Subcutaneous adipose tissue (tissue), 4 donors: ENCODE measurements around the gene TUBA1B. TPM values are rescaled to one million over a fixed set of nuclear protein-coding genes. Genes with fewer than 3 reads are reported as not detected.

Source experiments
- total RNA-seq, 4 donors: library from RNA; depleted of rRNA; stranded (reverse); fragments of >200 nt; gene quantifications; one replicate each; pipeline ENCODE4 v1.1.0, GENCODE V29; 2016
- TF ChIP-seq, protein P1 (sequence below): fragments of 450-650 bp; IDR thresholded peaks from one replicate; pipeline ENCODE4 v1.5.1; 2016; ENCODE audit warnings: low read depth, mild to moderate bottlenecking, control low read depth, antibody characterized with exemption, moderate library complexity

Gene TUBA1B
- total RNA-seq, 4 donors from 2014 or later: 246 to 719 (median 447) TPM

- TF ChIP-seq, protein P1, sequence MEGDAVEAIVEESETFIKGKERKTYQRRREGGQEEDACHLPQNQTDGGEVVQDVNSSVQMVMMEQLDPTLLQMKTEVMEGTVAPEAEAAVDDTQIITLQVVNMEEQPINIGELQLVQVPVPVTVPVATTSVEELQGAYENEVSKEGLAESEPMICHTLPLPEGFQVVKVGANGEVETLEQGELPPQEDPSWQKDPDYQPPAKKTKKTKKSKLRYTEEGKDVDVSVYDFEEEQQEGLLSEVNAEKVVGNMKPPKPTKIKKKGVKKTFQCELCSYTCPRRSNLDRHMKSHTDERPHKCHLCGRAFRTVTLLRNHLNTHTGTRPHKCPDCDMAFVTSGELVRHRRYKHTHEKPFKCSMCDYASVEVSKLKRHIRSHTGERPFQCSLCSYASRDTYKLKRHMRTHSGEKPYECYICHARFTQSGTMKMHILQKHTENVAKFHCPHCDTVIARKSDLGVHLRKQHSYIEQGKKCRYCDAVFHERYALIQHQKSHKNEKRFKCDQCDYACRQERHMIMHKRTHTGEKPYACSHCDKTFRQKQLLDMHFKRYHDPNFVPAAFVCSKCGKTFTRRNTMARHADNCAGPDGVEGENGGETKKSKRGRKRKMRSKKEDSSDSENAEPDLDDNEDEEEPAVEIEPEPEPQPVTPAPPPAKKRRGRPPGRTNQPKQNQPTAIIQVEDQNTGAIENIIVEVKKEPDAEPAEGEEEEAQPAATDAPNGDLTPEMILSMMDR: no peak
Observed at GRCh38 chr12:49098703-49099102, 32.5 kb downstream of the TUBA1B start.

- TF ChIP-seq, protein P1: no peak
Observed at GRCh38 chr12:49098035-49098451, 33.2 kb downstream of the TUBA1B start.

DNA sequence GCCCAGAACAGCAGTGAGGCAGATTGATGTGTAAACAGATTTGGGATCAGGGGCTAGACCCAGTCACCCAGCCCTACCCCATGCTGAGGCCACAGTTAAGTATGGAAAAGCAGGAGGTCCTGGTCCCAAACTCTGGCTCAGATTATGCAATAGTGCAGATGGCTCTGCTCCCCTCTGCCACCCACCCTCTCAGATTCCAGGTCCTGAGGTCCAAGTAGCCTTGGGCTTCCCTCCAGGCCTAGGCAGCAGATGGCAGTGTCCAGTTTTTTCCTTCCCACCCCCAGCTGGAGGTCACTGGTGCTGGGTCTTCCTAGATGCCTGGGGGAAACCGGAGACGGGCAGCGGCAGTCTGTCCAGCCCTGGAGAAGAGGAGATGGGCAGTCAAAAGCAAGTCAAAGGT is 33.8 kb downstream of the TUBA1B start:
- TF ChIP-seq, protein P1: no peak

DNA sequence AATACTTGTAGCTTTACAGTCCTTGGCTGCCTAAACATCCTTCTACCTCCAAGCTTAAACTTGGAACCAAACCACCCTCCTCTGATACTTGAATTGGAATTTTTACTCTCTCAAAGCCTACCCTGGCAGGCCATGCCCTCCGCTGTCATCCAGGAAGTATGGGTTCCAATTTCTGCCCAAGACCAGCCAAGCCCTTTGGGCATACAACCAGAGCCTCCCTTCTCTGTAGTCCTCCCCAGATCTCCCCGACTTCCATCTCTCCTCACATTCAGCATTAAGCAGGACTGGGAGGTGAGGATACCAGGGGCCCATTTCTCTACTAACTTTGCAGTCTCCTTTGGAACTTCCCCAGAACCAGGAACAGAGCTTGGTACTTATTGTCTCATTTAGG is 36.2 kb downstream of the TUBA1B start:
- TF ChIP-seq, protein P1: no peak

DNA sequence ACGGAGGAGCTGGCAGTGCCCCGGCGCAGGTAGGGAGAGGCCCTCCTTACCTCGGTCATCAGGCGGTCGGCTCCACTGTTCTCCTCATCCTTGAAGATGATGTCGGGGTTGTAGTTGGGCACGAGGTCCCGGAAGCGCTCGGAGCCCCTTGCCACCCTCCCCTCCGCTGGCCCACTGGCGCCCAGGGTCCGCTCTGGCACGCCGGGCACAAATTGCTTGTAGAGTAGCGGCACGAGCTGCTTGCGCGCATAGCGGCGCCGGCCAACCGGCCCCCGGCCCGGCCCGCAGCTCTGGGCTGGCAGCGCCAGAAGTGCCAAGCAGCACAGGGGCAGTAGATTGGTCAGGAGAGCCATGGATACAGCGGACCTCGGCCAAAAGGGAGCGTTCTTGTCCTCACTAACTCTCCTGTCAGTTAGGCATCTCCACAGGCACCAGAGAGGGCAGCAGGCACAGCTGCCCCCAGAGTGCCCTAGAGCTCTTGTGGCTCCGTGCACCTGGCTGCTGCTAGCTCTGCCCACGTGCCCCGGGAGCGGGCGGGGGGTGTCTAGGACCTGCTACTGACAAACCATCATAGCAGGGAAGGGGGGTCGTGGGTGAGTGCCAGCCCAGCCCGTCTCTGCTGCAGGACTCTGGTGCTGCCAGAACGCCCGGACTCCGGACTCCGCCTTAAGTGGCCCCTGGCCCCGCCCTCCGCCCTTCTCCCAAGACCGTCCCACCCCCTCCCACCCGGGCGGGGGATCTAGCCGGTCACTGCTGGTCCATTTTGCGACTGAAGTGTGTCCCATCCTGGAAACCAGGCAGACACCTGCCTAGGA is 36.8 kb downstream of the TUBA1B start, which contains the start of gene DHH:
Gene DHH (minus strand): TSS at position 642 of the 815 bp plus-strand sequence. CDS start 289 bp downstream, at position 353.
- TF ChIP-seq, protein P1: no peak

- TF ChIP-seq, protein P1: no peak
Observed at GRCh38 chr12:49093792-49094159, 37.4 kb downstream of the TUBA1B start.

- TF ChIP-seq, protein P1: no peak
Observed at GRCh38 chr12:49092816-49093406, 38.3 kb downstream of the TUBA1B start.
